GM20000 (cell line): ENCODE measurements around the gene IL20.

ENCODE experiments used
- DNase-seq: peaks from one replicate; pipeline ENCODE4 v3.0.0; 2012; ENCODE audit warnings: low spot score
- TF ChIP-seq, protein P1 (sequence below): IDR thresholded peaks from 2 replicates; pipeline ENCODE4 v1.5.1; 2012; ENCODE audit warnings: mild to moderate bottlenecking, control low read depth; ENCODE audit errors: extremely low read depth, missing control alignments

The IL20 gene

DNA sequence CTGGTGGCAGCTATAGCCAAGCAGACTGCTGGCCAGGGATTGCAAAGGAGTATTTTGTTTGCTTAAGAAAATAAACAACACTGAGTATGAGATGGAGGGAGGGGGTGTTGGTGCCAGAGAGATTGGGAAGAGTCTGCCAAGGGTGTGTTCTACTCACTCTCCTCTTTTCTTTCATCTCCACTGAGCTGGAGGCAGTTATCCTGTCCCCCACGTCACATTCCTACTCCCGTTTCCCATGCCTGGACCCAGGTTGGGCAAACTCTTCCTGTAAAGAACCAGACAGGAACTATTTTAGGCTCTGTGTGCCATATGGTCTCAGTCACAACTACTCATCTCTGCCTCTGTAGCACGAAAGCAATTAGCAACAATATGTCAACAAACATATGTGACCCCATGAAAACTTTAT lies 30.4 kb downstream of the IL20 start:
- TF ChIP-seq, protein P1, sequence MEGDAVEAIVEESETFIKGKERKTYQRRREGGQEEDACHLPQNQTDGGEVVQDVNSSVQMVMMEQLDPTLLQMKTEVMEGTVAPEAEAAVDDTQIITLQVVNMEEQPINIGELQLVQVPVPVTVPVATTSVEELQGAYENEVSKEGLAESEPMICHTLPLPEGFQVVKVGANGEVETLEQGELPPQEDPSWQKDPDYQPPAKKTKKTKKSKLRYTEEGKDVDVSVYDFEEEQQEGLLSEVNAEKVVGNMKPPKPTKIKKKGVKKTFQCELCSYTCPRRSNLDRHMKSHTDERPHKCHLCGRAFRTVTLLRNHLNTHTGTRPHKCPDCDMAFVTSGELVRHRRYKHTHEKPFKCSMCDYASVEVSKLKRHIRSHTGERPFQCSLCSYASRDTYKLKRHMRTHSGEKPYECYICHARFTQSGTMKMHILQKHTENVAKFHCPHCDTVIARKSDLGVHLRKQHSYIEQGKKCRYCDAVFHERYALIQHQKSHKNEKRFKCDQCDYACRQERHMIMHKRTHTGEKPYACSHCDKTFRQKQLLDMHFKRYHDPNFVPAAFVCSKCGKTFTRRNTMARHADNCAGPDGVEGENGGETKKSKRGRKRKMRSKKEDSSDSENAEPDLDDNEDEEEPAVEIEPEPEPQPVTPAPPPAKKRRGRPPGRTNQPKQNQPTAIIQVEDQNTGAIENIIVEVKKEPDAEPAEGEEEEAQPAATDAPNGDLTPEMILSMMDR, result no peak
- DNase-seq, result no peak

DNA sequence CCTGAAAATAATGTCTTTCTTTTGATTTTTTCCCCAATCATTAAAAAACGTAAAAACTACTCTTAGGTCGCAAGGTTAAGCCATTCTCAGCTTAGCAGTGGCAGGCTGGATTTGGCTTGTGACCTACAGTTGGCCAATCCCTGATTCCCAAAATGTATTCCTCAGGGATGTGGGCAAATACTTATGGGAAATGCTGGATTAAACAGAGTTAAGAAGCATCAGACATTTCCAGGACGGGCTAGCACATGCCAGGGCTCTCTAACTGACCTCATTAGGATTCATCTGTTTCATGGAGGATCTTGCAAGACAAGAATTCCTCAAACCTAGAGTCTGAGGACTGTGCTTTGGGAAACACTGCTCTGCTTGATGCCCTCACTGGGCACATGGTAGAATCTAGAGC lies 30.8 kb downstream of the IL20 start:
- TF ChIP-seq, protein P1, result no peak
- DNase-seq, result no peak

DNA sequence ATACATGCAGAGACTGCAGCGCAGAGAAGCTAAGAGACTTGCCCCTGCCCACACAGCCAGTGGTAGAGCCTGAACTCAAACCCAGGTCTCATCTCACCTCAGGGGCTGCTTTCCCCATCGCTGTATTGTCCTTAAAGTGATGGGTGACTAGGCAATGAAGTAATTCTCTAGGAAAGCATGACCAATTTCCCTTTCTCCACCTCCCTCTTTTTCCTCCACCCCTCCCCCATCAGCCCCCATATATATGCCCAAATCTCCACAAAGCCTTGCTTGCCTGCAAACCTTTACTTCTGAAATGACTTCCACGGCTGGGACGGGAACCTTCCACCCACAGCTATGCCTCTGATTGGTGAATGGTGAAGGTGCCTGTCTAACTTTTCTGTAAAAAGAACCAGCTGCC lies 31.8 kb downstream of the IL20 start, which contains the start of gene IL24:
TSS of gene IL24 (plus strand) at position 269 of the 400 bp plus-strand sequence. CDS start 390 bp downstream, outside the sequence.
- DNase-seq, result no peak
- TF ChIP-seq, protein P1, result no peak

DNA sequence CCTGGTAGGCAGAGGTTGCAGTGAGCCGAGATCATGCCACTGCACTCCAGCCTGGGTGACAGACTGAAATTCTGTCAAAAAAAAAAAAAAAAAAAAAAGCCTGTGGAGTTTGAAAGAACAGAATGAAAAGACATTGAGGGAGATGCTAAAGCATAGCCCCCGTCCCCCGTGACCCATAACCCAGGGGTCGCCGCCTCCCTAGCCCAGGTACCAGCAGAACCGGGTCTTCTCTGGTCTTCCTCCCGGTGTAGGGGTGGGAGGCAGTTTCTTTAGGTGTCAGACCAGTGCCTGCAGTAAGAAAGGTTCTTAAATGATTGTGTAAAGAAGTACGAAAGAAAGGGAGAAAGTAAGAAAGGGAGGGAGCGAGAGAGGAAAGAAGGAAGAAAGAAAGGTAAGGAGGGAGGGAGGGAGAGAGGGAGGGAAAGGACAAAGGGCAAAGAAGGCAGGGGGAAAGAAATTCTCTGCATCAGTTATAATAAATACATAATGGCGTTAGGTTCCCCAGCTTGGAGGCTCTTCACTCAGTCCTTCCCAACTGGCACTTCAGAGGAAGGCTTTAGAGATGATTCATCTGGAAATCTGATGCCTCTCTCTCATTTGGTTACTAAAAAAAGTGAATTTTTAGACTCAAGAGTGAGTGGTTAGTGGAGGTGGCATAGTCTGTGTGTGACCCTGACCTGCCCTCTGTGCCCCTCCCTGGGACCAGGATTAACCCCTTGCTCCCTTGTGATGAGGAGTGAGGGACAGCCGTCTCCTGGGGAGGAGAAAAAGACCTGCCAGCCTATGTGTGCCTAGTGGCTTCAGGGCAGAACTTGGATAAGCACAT lies 32.9 kb downstream of the IL20 start:
- DNase-seq, result no peak
- TF ChIP-seq, protein P1, result no peak

DNA sequence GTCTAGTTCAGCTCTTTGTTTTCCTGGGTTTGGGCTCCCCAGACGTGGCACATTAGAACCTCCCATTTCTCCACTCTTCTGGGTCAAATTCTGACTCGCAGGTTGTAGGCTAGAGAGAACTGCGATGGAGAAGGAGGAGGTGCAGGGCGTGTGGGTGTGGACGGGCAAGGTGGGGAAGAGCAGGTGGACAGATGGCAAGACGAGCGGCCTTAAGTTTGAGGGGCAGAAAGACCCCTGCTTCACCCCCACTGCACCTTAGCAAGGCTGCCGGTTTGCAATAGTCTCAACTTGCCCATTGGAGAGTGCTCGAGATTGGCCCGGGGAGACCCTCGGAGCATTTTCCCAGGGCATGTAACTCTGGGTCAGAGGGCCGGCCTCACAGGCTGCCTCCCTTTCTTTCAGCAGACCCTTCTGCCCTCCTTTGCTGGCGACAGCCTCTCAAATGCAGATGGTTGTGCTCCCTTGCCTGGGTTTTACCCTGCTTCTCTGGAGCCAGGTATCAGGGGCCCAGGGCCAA lies 33.5 kb downstream of the IL20 start:
- no peak for DNase-seq

DNA sequence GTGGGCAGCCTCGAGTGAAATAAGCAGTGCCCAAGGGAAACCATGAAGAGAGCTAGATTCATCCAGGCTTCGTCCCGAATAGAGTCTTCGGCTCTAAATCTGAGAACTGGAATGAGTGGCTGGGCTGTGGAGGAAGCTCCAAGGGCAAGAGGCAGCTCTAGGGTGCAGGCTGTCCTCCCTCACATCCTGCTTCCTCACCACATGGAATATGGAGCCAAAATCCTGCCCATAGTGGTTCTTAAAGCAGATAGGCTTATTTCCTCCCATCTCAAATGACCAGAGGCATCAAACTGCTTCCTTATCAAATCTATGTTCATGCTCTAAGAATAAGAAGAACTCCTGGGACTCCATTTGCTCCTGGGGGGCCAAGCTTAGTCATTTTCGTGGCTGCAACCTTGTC lies 34.3 kb downstream of the IL20 start:
- TF ChIP-seq, protein P1, result no peak
- no peak for DNase-seq

More for the DNA sequence above, 33.5 kb downstream of the IL20 start:
- TF ChIP-seq, protein P1, result no peak

DNA sequence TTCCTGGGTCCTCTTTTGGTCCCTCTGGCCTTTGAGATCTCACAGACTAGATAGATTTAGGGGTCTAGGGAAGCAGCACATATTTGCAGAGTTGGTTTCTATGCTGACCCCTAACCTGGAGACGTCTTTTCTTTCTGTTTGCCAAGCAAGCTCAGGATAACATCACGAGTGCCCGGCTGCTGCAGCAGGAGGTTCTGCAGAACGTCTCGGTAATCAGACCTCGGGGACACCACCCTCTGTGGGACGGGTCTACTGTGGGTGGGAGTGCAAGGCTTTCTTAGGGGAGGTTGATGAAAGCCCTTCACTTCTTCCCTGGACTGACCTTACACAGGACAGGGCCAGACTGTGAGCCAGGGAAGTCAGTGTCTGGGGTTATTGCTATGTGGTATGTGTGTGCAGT lies 34.7 kb downstream of the IL20 start:
- TF ChIP-seq, protein P1, result no peak
- no peak for DNase-seq
